K562 (cell line): ENCODE measurements around the gene TOGARAM2. TPM values are rescaled to one million over a fixed set of nuclear protein-coding genes. Genes with fewer than 3 reads are reported as not detected.

Source experiments
- CBFA2T3 ChIP-seq: fragments of 450-650 bp; IDR thresholded peaks from 2 replicates; pipeline ENCODE4 v1.6.1; 2017
- DACH1 ChIP-seq: fragments of 450-650 bp; IDR thresholded peaks from 2 replicates; pipeline ENCODE4 v1.6.1; 2018; ENCODE audit not compliant: partially characterized antibody
- HEY1 ChIP-seq: fragments of 250-450 bp; sonication (Bioruptor Pico); IDR thresholded peaks from 2 replicates; pipeline ENCODE4 v1.5.0; 2020; ENCODE audit warnings: mild to moderate bottlenecking, moderate library complexity, borderline replicate concordance
- HIVEP1 ChIP-seq: fragments of 250-450 bp; sonication (Bioruptor Pico); IDR thresholded peaks from 2 replicates; pipeline ENCODE4 v1.4.0; 2020; ENCODE audit warnings: mild to moderate bottlenecking
- MAFF ChIP-seq: IDR thresholded peaks from 2 replicates; pipeline ENCODE4 v1.6.1; 2012; ENCODE audit warnings: low read length, improper control_type of control experiment
- MAZ ChIP-seq, 2 experiments: fragments of 450-650 bp in 1 of 2; sonication (generic) in 1 of 2; formaldehyde crosslinking; IDR thresholded peaks in 1 of 2; conservative IDR thresholded peaks in 1 of 2; 2 replicates each; pipeline versions ENCODE4 v1.4.0 to v1.5.0; 2020; ENCODE audit warnings: mild to moderate bottlenecking in 1 of 2, missing genetic modification reagents in 1 of 2
- MCM3 ChIP-seq: fragments of 450-650 bp; IDR thresholded peaks from 2 replicates; pipeline ENCODE4 v1.6.1; 2016
- MXD1 ChIP-seq: fragments of 250-450 bp; sonication (Bioruptor Pico); IDR thresholded peaks from 2 replicates; pipeline ENCODE4 v1.8.0; 2021; ENCODE audit warnings: borderline replicate concordance, mild to moderate bottlenecking, moderate library complexity; ENCODE audit not compliant: poor library complexity, severe bottlenecking
- MYBL2 ChIP-seq, 2 experiments: fragments of 450-650 bp in 1 of 2; sonication (generic) in 1 of 2; formaldehyde crosslinking in 1 of 2; IDR thresholded peaks; 2 replicates each; pipeline versions ENCODE4 v1.6.1 to v1.8.1; 2017 to 2022; ENCODE audit warnings: borderline replicate concordance in 1 of 2, inconsistent platforms in 1 of 2, low read depth in 1 of 2, mild to moderate bottlenecking in 1 of 2, missing genetic modification reagents in 1 of 2, moderate library complexity in 1 of 2
- NFATC3 ChIP-seq: fragments of 450-650 bp; IDR thresholded peaks from 2 replicates; pipeline ENCODE4 v1.6.1; 2017; ENCODE audit warnings: mild to moderate bottlenecking
- SAP30 ChIP-seq: fragments of 200-600 bp; sonication (generic); IDR thresholded peaks from 2 replicates; pipeline ENCODE4 v1.6.1; 2012; ENCODE audit warnings: borderline replicate concordance, low read depth, mild to moderate bottlenecking, moderate library complexity, low read length, control low read depth, inconsistent platforms; ENCODE audit not compliant: insufficient read depth, poor library complexity, severe bottlenecking
- TFAM ChIP-seq: fragments of 250-450 bp; sonication (Bioruptor Pico); conservative IDR thresholded peaks from 2 replicates; pipeline ENCODE4 v1.5.0; 2021; ENCODE audit warnings: mild to moderate bottlenecking, moderate library complexity
- TRIM28 ChIP-seq: fragments of 450-650 bp; IDR thresholded peaks from 2 replicates; pipeline ENCODE4 v1.6.1; 2017
- ZFP36 ChIP-seq: fragments of 150-350 bp; IDR thresholded peaks from 2 replicates; pipeline ENCODE4 v1.6.1; 2018; ENCODE audit warnings: low read length, low read depth; ENCODE audit not compliant: partially characterized antibody
- ZHX1 ChIP-seq: fragments of 150-350 bp; conservative IDR thresholded peaks from 2 replicates; pipeline ENCODE4 v1.6.1; 2014; ENCODE audit warnings: low read length
- ZNF217 ChIP-seq: sonication (generic); formaldehyde crosslinking; IDR thresholded peaks from 2 replicates; pipeline ENCODE4 v1.8.0; 2022; ENCODE audit warnings: mild to moderate bottlenecking, missing genetic modification reagents
- ZNF57 ChIP-seq: fragments of 450-650 bp; formaldehyde crosslinking; IDR thresholded peaks from 2 replicates; pipeline ENCODE4 v1.4.0; 2020; ENCODE audit warnings: mild to moderate bottlenecking, moderate library complexity
- polyA plus RNA-seq, 8 experiments: library from polyadenylated mRNA; depleted of rRNA in 4 of 8; stranded (reverse) in 5 of 8; unstranded in 3 of 8; fragments of >200 nt; fragmentation: Nextera tagmentation in 2 of 8; fragmentation: Illumina TruSeq in 1 of 8; extraction: Ambion mirVana in 2 of 8; extraction: Trizol in 1 of 8; gene quantifications; 2 replicates each; pipeline versions ENCODE4 v1.2.1 to v1.2.3, GENCODE V29; 2011 to 2014; ENCODE audit warnings: inconsistent platforms in 1 of 8, missing spikeins in 1 of 8
- total RNA-seq, 7 experiments: library from RNA; depleted of rRNA in 6 of 7; stranded (reverse); fragments of >200 nt in 6 of 7; fragmentation: Illumina TruSeq in 2 of 7; extraction: Trizol in 2 of 7; gene quantifications; 2 replicates each; pipeline versions ENCODE4 v1.2.1 to v1.2.3, GENCODE V29; 2011 to 2021; ENCODE audit warnings: low replicate concordance in 1 of 7
- TF ChIP-seq, protein P1 (sequence below): fragments of 450-650 bp; IDR thresholded peaks from 2 replicates; pipeline ENCODE4 v1.6.1; 2016; ENCODE audit warnings: antibody characterized with exemption
- TF ChIP-seq, protein P2 (sequence below): fragments of 450-650 bp; IDR thresholded peaks from 2 replicates; pipeline ENCODE4 v1.6.1; 2017; ENCODE audit warnings: antibody characterized with exemption

The TOGARAM2 gene
- total and polyA plus RNA-seq, 9 of the 15 experiments (the other 6 are each of a cell fraction or from before 2014, with no cell fraction given) = not detected

GRCh38 chr2:29042561-29043075, 61.5 kb downstream of the TOGARAM2 start (continued):
- TF ChIP-seq MCM3 (no peak), MXD1 (CRISPR knock-in tag) (no peak), SAP30 (no peak), MYBL2 (IDR thresholded peaks at IDR 0.05; ENCODE audit: low read depth) (no peak), MYBL2 (CRISPR knock-in tag; IDR thresholded peaks at IDR 0.05; ENCODE audit: borderline replicate concordance) (no peak), MAZ (CRISPR knock-in tag; conservative IDR thresholded peaks at IDR 0.05 in 1 of 2, IDR thresholded peaks at IDR 0.05 in 1 of 2) (no peak), DACH1 (no peak), HIVEP1 (CRISPR knock-in tag) (no peak), NFATC3 (no peak), CBFA2T3 (no peak), MAFF (peak; percentile 78), ZHX1 (no peak), TFAM (CRISPR knock-in tag) (no peak), ZFP36 (no peak), TRIM28 (no peak), ZNF57 (CRISPR knock-in tag) (no peak), ZNF217 (CRISPR knock-in tag) (no peak), HEY1 (no peak)
- TF ChIP-seq, protein P1, sequence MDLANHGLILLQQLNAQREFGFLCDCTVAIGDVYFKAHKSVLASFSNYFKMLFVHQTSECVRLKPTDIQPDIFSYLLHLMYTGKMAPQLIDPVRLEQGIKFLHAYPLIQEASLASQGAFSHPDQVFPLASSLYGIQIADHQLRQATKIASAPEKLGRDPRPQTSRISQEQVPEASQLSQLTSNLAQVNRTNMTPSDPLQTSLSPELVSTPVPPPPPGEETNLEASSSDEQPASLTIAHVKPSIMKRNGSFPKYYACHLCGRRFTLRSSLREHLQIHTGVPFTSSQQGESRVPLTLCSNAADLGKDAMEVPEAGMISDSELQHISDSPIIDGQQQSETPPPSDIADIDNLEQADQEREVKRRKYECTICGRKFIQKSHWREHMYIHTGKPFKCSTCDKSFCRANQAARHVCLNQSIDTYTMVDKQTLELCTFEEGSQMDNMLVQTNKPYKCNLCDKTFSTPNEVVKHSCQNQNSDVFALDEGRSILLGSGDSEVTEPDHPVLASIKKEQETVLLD = no peak
- TF ChIP-seq, protein P2, sequence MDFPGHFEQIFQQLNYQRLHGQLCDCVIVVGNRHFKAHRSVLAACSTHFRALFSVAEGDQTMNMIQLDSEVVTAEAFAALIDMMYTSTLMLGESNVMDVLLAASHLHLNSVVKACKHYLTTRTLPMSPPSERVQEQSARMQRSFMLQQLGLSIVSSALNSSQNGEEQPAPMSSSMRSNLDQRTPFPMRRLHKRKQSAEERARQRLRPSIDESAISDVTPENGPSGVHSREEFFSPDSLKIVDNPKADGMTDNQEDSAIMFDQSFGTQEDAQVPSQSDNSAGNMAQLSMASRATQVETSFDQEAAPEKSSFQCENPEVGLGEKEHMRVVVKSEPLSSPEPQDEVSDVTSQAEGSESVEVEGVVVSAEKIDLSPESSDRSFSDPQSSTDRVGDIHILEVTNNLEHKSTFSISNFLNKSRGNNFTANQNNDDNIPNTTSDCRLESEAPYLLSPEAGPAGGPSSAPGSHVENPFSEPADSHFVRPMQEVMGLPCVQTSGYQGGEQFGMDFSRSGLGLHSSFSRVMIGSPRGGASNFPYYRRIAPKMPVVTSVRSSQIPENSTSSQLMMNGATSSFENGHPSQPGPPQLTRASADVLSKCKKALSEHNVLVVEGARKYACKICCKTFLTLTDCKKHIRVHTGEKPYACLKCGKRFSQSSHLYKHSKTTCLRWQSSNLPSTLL = no peak
